PC-3 (cell line): ENCODE results near the gene CNNM3. TPM values are rescaled to one million over a fixed set of nuclear protein-coding genes. Genes with fewer than 3 reads are reported as not detected.

ENCODE experiments used
- ATAC-seq: fragments of 200-7000 bp; cut with Tn5 transposase; 2 replicates; pipeline ENCODE4 v1.9.1; 2020; ENCODE audit warnings: mild to moderate bottlenecking, moderate library complexity
- BruUV-seq: library from RNA; stranded (reverse); fragments of 400-500 nt; replicated peaks from 2 replicates; lab custom pipeline; 2021; lab: Mats Ljungman, UMichigan
- CTCF ChIA-PET: fragments of 300-600 bp; sonication (Branson Sonifier 250); formaldehyde crosslinking; loops from one replicate; lab custom pipeline; 2022; ENCODE audit warnings: antibody characterized with exemption; lab: Charles Lee
- POLR2A ChIA-PET: fragments of 300-600 bp; sonication (Branson Sonifier 250); formaldehyde crosslinking; loops from one replicate; lab custom pipeline; 2022; ENCODE audit warnings: antibody characterized with exemption; ENCODE audit not compliant: unreplicated experiment; lab: Charles Lee
- DNase-seq: peaks from one replicate; pipeline ENCODE4 v3.0.0-alpha.2; 2015
- H2AFZ ChIP-seq: fragments of 300-600 bp; sonication (generic); 2 replicates; pipeline ENCODE4 v1.6.0; 2016; ENCODE audit warnings: antibody characterized with exemption, low read length
- H3F3A ChIP-seq: fragments of 300-600 bp; sonication (generic); one replicate; pipeline ENCODE4 v1.6.0; 2017; ENCODE audit warnings: antibody characterized with exemption, low read length, control low read depth, mild to moderate bottlenecking; ENCODE audit not compliant: unreplicated experiment
- H3K27ac ChIP-seq: fragments of 300-600 bp; sonication (generic); 2 replicates; pipeline ENCODE4 v1.5.1; 2016; ENCODE audit warnings: mild to moderate bottlenecking, low read length
- H3K27me3 ChIP-seq: fragments of 300-600 bp; sonication (generic); 2 replicates; pipeline ENCODE4 v1.6.1; 2016; ENCODE audit warnings: low read length, mixed read lengths
- H3K36me3 ChIP-seq: fragments of 300-600 bp; sonication (generic); 2 replicates; pipeline ENCODE4 v1.6.1; 2016; ENCODE audit warnings: low read depth, mixed run types, low read length, mixed read lengths
- H3K4me1 ChIP-seq: fragments of 300-600 bp; sonication (generic); 2 replicates; pipeline ENCODE4 v1.5.1; 2016; ENCODE audit warnings: low read length; ENCODE audit not compliant: insufficient read depth
- H3K4me2 ChIP-seq: fragments of 300-600 bp; sonication (generic); 2 replicates; pipeline ENCODE4 v1.6.0; 2016; ENCODE audit warnings: low read length
- H3K4me3 ChIP-seq: fragments of 300-600 bp; sonication (generic); 2 replicates; pipeline ENCODE4 v1.5.1; 2016; ENCODE audit warnings: mild to moderate bottlenecking, low read length, mixed read lengths
- H3K79me2 ChIP-seq: fragments of 300-600 bp; sonication (generic); 2 replicates; pipeline ENCODE4 v1.6.1; 2017; ENCODE audit warnings: low read length, mixed read lengths
- H3K9ac ChIP-seq: fragments of 300-600 bp; sonication (generic); 2 replicates; pipeline ENCODE4 v1.6.0; 2016; ENCODE audit warnings: mild to moderate bottlenecking, low read length
- H3K9me2 ChIP-seq: fragments of 300-600 bp; sonication (generic); replicated peaks from 2 replicates; pipeline ENCODE4 v1.6.1; 2016; ENCODE audit warnings: mixed run types, low read length, mixed read lengths
- H3K9me3 ChIP-seq: fragments of 300-600 bp; sonication (generic); 2 replicates; pipeline ENCODE4 v1.6.1; 2016; ENCODE audit warnings: low read length, mixed read lengths
- H4K20me1 ChIP-seq: fragments of 300-600 bp; sonication (generic); 2 replicates; pipeline ENCODE4 v1.6.1; 2016; ENCODE audit warnings: low read length, mixed read lengths
- EZH2 ChIP-seq: fragments of 300-600 bp; sonication (generic); IDR thresholded peaks from one replicate; pipeline ENCODE4 v1.6.1; 2017; ENCODE audit warnings: antibody characterized with exemption, mild to moderate bottlenecking, low read length; ENCODE audit not compliant: unreplicated experiment
- EZH2phosphoT487 ChIP-seq: fragments of 300-600 bp; sonication (generic); IDR thresholded peaks from 2 replicates; pipeline ENCODE4 v1.6.1; 2018; ENCODE audit warnings: mild to moderate bottlenecking, antibody characterized with exemption, low read length, borderline replicate concordance
- intact Hi-C: fragments of 100-400 bp; cut with micrococcal nuclease; formaldehyde crosslinking; loops from 2 replicates; pipeline ENCODE4 v1.9.0; 2023
- total RNA-seq: library from RNA; depleted of rRNA; stranded (reverse); fragments of >200 nt; gene quantifications from 2 replicates; pipeline ENCODE4 v1.2.3, GENCODE V29; 2014
- TF ChIP-seq, protein P1 (sequence below): fragments of 300-600 bp; sonication (generic); conservative IDR thresholded peaks from 2 replicates; pipeline ENCODE4 v1.5.1; 2017; ENCODE audit warnings: antibody characterized with exemption, low read depth, mild to moderate bottlenecking, low read length

CNNM3 gene
- total RNA-seq, 1 experiment from 2014 or later, result 9.0 TPM

DNA sequence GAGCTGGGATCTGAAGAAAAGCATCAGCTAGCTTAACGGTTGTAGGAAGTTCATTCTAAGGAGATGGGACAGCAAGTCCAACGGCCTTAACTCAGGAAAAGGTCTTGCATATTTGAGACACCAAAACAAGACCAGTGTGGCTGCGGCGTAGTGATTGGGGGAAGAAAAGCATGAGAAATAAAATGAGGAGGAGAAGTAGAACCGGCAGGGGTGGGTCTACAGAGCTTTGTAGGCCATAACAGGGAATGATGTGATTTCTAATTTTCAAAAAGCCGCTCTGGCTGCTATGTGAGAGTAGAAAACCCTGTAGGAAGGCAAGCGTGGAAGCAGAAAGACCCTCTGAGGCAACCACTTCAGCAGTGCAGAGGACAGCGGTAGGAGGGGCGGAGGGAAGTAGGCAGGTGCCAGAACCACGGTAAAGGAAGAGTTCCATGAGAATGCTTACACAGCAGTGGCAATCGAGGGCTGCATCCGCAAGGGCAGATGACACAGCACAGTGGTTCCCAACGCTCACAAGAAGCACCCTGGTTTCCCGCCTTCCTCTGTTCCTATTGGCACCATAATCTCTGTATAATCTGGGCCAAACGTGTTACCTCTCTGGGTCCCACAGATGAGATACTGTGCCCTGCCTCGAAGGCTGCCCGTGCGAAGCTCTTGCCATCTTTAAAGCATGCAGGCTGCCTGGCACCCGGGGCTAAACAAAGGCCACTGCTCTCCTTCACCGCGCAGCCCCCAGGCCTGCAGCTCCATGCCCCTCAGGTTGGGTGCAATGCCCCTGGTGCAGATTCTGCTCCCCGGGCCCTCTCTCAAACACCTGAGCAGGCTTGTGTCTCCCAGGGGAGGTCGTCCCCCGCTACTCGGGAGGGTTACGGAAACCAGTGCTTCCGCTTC lies 41.0 kb downstream of the CNNM3 start:
- Histone ChIP-seq H3K36me3 (no peaks in the 10 kb centered on the region; the same call in 1 of the 2 replicates), H4K20me1 (0 out of 2 replicates have a peak, but pooled peaks cover 4% of the 10 kb centered on the region), H3K9ac (peak overlapping the region; percentile 79), H3F3A (no peaks in the 10 kb centered on the region), H3K27me3 (no peaks in the 10 kb centered on the region), H3K79me2 (peaks cover 36% of the 10 kb centered on the region), H3K9me2 (no peaks in the 10 kb centered on the region), H3K9me3 (no peaks in the 10 kb centered on the region), H3K4me2 (peak overlapping the region; percentile 88), H3K27ac (no peak overlapping the region; the same call in 1 of the 2 replicates), H2AFZ (peak overlapping the region; percentile 77), H3K4me3 (peak overlapping the region; percentile 73), H3K4me1 (peaks cover 11% of the 10 kb centered on the region)
- intact Hi-C loops, result loop anchor here (5.0 kb wide), 2 partner anchors 60 to 95 kb away; partner anchors contain the start of gene CNNM4
- ATAC-seq (peak; percentile 14), DNase-seq (peak; percentile 48)
- ChIA-PET POLR2A (no interaction called here), CTCF (interaction anchor here (0.6 to 2.5 kb wide), 12 partner anchors 11 to 332 kb away, joined by 3 to 18 read pairs (median 5); partner anchors contain the start of gene ANKRD36)
- no TSS peak for BruUV-seq
- TF ChIP-seq, protein P1, sequence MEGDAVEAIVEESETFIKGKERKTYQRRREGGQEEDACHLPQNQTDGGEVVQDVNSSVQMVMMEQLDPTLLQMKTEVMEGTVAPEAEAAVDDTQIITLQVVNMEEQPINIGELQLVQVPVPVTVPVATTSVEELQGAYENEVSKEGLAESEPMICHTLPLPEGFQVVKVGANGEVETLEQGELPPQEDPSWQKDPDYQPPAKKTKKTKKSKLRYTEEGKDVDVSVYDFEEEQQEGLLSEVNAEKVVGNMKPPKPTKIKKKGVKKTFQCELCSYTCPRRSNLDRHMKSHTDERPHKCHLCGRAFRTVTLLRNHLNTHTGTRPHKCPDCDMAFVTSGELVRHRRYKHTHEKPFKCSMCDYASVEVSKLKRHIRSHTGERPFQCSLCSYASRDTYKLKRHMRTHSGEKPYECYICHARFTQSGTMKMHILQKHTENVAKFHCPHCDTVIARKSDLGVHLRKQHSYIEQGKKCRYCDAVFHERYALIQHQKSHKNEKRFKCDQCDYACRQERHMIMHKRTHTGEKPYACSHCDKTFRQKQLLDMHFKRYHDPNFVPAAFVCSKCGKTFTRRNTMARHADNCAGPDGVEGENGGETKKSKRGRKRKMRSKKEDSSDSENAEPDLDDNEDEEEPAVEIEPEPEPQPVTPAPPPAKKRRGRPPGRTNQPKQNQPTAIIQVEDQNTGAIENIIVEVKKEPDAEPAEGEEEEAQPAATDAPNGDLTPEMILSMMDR, result no peak
- TF ChIP-seq EZH2phosphoT487 (no peak), EZH2 (no peak)

DNA sequence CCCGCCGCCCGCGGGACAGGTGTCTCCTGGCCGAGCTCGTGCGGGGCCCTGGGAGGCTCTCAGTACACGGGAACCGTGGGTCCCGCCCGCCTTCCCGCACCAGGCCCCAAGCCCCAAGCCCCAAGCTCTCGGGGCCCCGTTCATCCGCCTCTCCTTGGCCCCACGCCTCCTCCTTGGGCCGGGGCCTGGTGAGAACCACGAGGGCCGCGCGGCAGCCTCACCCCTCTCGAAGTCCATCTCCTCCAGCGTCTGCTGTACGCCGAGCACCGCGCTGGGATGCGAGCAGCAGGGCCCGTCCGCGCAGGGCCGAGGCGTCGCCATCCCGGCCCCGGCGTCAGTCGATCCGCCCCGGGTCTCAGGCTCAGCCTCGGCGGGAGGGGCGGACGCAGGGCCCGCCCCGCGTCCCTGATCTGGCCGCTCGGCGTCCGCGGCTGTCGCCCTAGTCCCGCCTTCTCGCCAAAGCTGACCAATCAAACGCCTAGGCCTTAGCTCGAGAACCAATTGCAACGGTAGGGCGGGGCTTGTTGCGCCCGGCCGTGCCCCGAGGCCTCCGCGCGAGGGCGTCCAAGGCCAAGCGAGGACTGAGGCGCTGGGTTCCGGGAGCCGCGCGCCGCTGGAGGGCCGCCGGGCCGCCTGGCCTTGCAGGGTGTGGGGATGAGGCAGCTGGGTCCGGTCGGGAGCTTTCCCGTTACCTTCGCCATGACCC lies 41.8 kb downstream of the CNNM3 start, which contains the start of gene ANKRD39:
TSS of gene ANKRD39 (minus strand) at position 350 of the 706 bp plus-strand sequence. CDS start at position 321, 29 bp downstream.
- Histone ChIP-seq H3K79me2 (peaks cover 36% of the 10 kb centered on the region), H3K4me1 (peaks cover 11% of the 10 kb centered on the region), H3K36me3 (no peaks in the 10 kb centered on the region; the same call in 1 of the 2 replicates), H3K4me2 (peak within 1 kb of the TSS; percentile 88), H3K9me3 (no peaks in the 10 kb centered on the region), H2AFZ (peak within 1 kb of the TSS; percentile 77), H3K9me2 (no peaks in the 10 kb centered on the region), H3K4me3 (peak within 1 kb of the TSS; percentile 73), H3K27ac (no peak within 1 kb of the TSS; the same call in 1 of the 2 replicates), H3K9ac (peak within 1 kb of the TSS; percentile 79), H3K27me3 (no peaks in the 10 kb centered on the region), H4K20me1 (0 out of 2 replicates have a peak, but pooled peaks cover 4% of the 10 kb centered on the region), H3F3A (no peaks in the 10 kb centered on the region)
- ATAC-seq, result peak; percentile 89
- intact Hi-C loops, result loop anchor here (1.0 to 5.0 kb wide), 3 partner anchors 59 to 96 kb away; partner anchors contain the start of gene CNNM4
- ChIA-PET CTCF (interaction anchor here (0.6 to 2.5 kb wide), 12 partner anchors 11 to 332 kb away, joined by 3 to 18 read pairs (median 6); partner anchors contain the start of gene ANKRD36), POLR2A (no interaction called here)
- TF ChIP-seq, protein P1, result peak; percentile 83
- TF ChIP-seq EZH2phosphoT487, result no peak
- DNase-seq, result peak; percentile 99
- TSS peak; percentile 23 for BruUV-seq
